HepG2 (cell line): Measurements from ENCODE around the gene UNC5C. TPM values are rescaled to one million over a fixed set of nuclear protein-coding genes. Genes with fewer than 3 reads are reported as not detected.

Experiments
- ATAC-seq: fragments of 200-7000 bp; cut with Tn5 transposase; 3 replicates; pipeline ENCODE4 v1.9.1; 2020; ENCODE audit warnings: mild to moderate bottlenecking, moderate library complexity
- BruUV-seq: library from RNA; stranded (reverse); fragments of 400-500 nt; replicated peaks from 2 replicates; lab custom pipeline; 2021; lab: Mats Ljungman, UMichigan
- CTCF ChIA-PET: fragments of 300-600 bp; formaldehyde crosslinking; extraction: SDS; loops from one replicate; lab custom pipeline; 2021; ENCODE audit warnings: low total read pairs, inconsistent platforms, low intra/inter-chr PET ratio; lab: Yijun Ruan, JAX
- POLR2A ChIA-PET: fragments of 350-600 bp; sonication (Branson Sonifier 250); formaldehyde crosslinking; loops from one replicate; lab custom pipeline; 2020; ENCODE audit warnings: antibody characterized with exemption, inconsistent platforms; lab: Yijun Ruan, JAX
- DNase-seq: peaks from one replicate; pipeline ENCODE4 v3.0.0-alpha.2; 2015; ENCODE audit warnings: low spot score
- FAIRE-seq: peaks from 3 replicates; lab custom pipeline; 2011; peaks lifted over from hg19 to GRCh38; lab: Jason Lieb, UNC
- H2AFZ ChIP-seq: one replicate; pipeline ENCODE4 v1.6.1; 2011; ENCODE audit warnings: low read length, inconsistent platforms
- H3K27ac ChIP-seq: fragments of 300-600 bp; 3 replicates; pipeline ENCODE4 v1.8.0; 2011; ENCODE audit warnings: mixed run types, mild to moderate bottlenecking, mixed read lengths, low read length, inconsistent platforms; ENCODE audit not compliant: insufficient read depth; ENCODE audit errors: extremely low read length
- H3K27me3 ChIP-seq, 2 experiments: fragments of 200-600 bp in 1 of 2; 2 replicates in 1 of 2; 3 replicates in 1 of 2; pipeline versions ENCODE4 v1.6.0 to v1.8.0; 2011; ENCODE audit warnings: low read length in 2 of 2, mild to moderate bottlenecking in 2 of 2, moderate library complexity in 2 of 2, inconsistent platforms in 1 of 2; ENCODE audit not compliant: insufficient read depth in 2 of 2, control insufficient read depth in 1 of 2
- H3K36me3 ChIP-seq, 2 experiments: fragments of 200-600 bp in 1 of 2; replicated peaks in 1 of 2; 2 replicates in 1 of 2; 3 replicates in 1 of 2; pipeline versions ENCODE4 v1.5.1 to v1.8.0; 2011; ENCODE audit warnings: low read length in 2 of 2, inconsistent platforms in 1 of 2; ENCODE audit not compliant: insufficient read depth in 2 of 2, control insufficient read depth in 1 of 2
- H3K4me1 ChIP-seq: 2 replicates; pipeline ENCODE4 v1.5.1; 2012; ENCODE audit warnings: low read length, inconsistent platforms; ENCODE audit not compliant: insufficient read depth
- H3K4me2 ChIP-seq: 2 replicates; pipeline ENCODE4 v1.6.0; 2011; ENCODE audit warnings: low read depth, low read length, inconsistent platforms
- H3K4me3 ChIP-seq, 3 experiments: fragments of 200-600 bp in 1 of 3; sonication (generic), shearing (Covaris generic) in 1 of 3; replicated peaks in 1 of 3; 2 replicates each; pipeline ENCODE4 v1.5.1; 2011 to 2016; ENCODE audit warnings: low read length in 3 of 3, inconsistent platforms in 2 of 3, low read depth in 2 of 3, mild to moderate bottlenecking in 2 of 3, control low read depth in 1 of 3, mixed read lengths in 1 of 3; ENCODE audit not compliant: insufficient read depth in 1 of 3
- H3K79me2 ChIP-seq: one replicate; pipeline ENCODE4 v1.6.1; 2011; ENCODE audit warnings: low read length, inconsistent platforms; ENCODE audit not compliant: insufficient read depth
- H3K9ac ChIP-seq: 2 replicates; pipeline ENCODE4 v1.6.0; 2011; ENCODE audit warnings: mild to moderate bottlenecking, low read depth, low read length, inconsistent platforms; ENCODE audit not compliant: insufficient read depth
- H3K9me3 ChIP-seq: 2 replicates; pipeline ENCODE4 v1.5.1; 2012; ENCODE audit warnings: mild to moderate bottlenecking, low read length
- H4K20me1 ChIP-seq: 2 replicates; pipeline ENCODE4 v1.6.0; 2011; ENCODE audit warnings: inconsistent platforms, mild to moderate bottlenecking, low read length, moderate library complexity; ENCODE audit not compliant: insufficient read depth
- CREM ChIP-seq, 2 experiments: sonication (generic) in 1 of 2; formaldehyde crosslinking in 1 of 2; IDR thresholded peaks; 2 replicates each; pipeline versions ENCODE4 v1.4.0 to v1.6.1; 2016 to 2020; ENCODE audit warnings: antibody characterized with exemption in 1 of 2, mild to moderate bottlenecking in 1 of 2, missing genetic modification reagents in 1 of 2
- E2F5 ChIP-seq: sonication (generic); formaldehyde crosslinking; conservative IDR thresholded peaks from 2 replicates; pipeline ENCODE4 v1.4.0; 2020; ENCODE audit warnings: missing genetic modification reagents
- GTF2F1 ChIP-seq: fragments of 150-350 bp; IDR thresholded peaks from 2 replicates; pipeline ENCODE4 v1.6.1; 2014; ENCODE audit warnings: low read length
- HDAC2 ChIP-seq: sonication (generic); formaldehyde crosslinking; IDR thresholded peaks from 2 replicates; pipeline ENCODE4 v1.4.0; 2020; ENCODE audit warnings: missing genetic modification reagents
- HNRNPLL ChIP-seq: fragments of 200-400 bp; formaldehyde crosslinking; IDR thresholded peaks from 2 replicates; pipeline ENCODE4 v1.6.1; 2017; ENCODE audit warnings: mild to moderate bottlenecking, low read depth, low read length; ENCODE audit not compliant: poor library complexity, severe bottlenecking
- MATR3 ChIP-seq: sonication (generic); formaldehyde crosslinking; IDR thresholded peaks from 2 replicates; pipeline ENCODE4 v1.4.0; 2020; ENCODE audit warnings: missing genetic modification reagents
- NRL ChIP-seq: sonication (generic); formaldehyde crosslinking; IDR thresholded peaks from 2 replicates; pipeline ENCODE4 v1.5.0; 2020; ENCODE audit warnings: missing genetic modification reagents, mild to moderate bottlenecking, moderate library complexity, borderline replicate concordance
- RCOR2 ChIP-seq: IDR thresholded peaks from 2 replicates; pipeline ENCODE4 v1.6.1; 2016; ENCODE audit warnings: missing biosample characterization, missing genetic modification reagents
- SCMH1 ChIP-seq: sonication (generic); formaldehyde crosslinking; IDR thresholded peaks from 2 replicates; pipeline ENCODE4 v1.9.0; 2021; ENCODE audit warnings: missing genetic modification reagents, mild to moderate bottlenecking, borderline replicate concordance
- SPEN ChIP-seq: sonication (generic); formaldehyde crosslinking; IDR thresholded peaks from 2 replicates; pipeline ENCODE4 v1.5.1; 2020; ENCODE audit warnings: low read depth, mild to moderate bottlenecking, missing genetic modification reagents
- ZKSCAN1 ChIP-seq: fragments of 150-350 bp; IDR thresholded peaks from 2 replicates; pipeline ENCODE4 v1.6.1; 2014; ENCODE audit warnings: low read length
- ZMAT3 ChIP-seq: sonication (generic); formaldehyde crosslinking; conservative IDR thresholded peaks from 2 replicates; pipeline ENCODE4 v1.7.0; 2021; ENCODE audit warnings: missing genetic modification reagents
- ZNF121 ChIP-seq: sonication (generic); formaldehyde crosslinking; IDR thresholded peaks from 2 replicates; pipeline ENCODE4 v1.5.0; 2020; ENCODE audit warnings: mild to moderate bottlenecking, missing genetic modification reagents
- ZNF24 ChIP-seq: fragments of 450-650 bp; IDR thresholded peaks from 2 replicates; pipeline ENCODE4 v1.6.1; 2017; ENCODE audit warnings: antibody characterized with exemption, mild to moderate bottlenecking
- ZNF34 ChIP-seq: sonication (generic); formaldehyde crosslinking; IDR thresholded peaks from 2 replicates; pipeline ENCODE4 v1.4.0; 2020; ENCODE audit warnings: mild to moderate bottlenecking, missing genetic modification reagents, borderline replicate concordance
- ZNF557 ChIP-seq: sonication (generic); formaldehyde crosslinking; IDR thresholded peaks from 2 replicates; pipeline ENCODE4 v1.4.0; 2020; ENCODE audit warnings: missing genetic modification reagents
- ZNF660 ChIP-seq: sonication (generic); formaldehyde crosslinking; IDR thresholded peaks from 2 replicates; pipeline ENCODE4 v1.5.1; 2020; ENCODE audit warnings: mild to moderate bottlenecking, low read depth, missing genetic modification reagents, borderline replicate concordance
- ZNF709 ChIP-seq: sonication (generic); formaldehyde crosslinking; IDR thresholded peaks from 2 replicates; pipeline ENCODE4 v1.5.0; 2020; ENCODE audit warnings: mild to moderate bottlenecking, missing genetic modification reagents
- ZNF740 ChIP-seq: sonication (generic); formaldehyde crosslinking; IDR thresholded peaks from 2 replicates; pipeline ENCODE4 v1.4.0; 2020; ENCODE audit warnings: missing genetic modification reagents
- ZNF816 ChIP-seq: sonication (generic); formaldehyde crosslinking; IDR thresholded peaks from 2 replicates; pipeline ENCODE4 v1.8.0; 2022; ENCODE audit warnings: missing genetic modification reagents, mild to moderate bottlenecking, borderline replicate concordance
- WGBS: methylation state at CpG from one replicate; pipeline ENCODE4 v1.1.6; 2017; ENCODE audit warnings: low lambda C conversion rate; 5-methylcytosine and 5-hydroxymethylcytosine counted together
- in situ Hi-C: cut with HindIII; loops from 2 replicates; pipeline ENCODE4 v1.10.0; 2017; ENCODE audit warnings: low pct_unique_long_range_greater_than_20kb; ENCODE audit not compliant: extremely low pct_ligation_motif_present
- intact Hi-C: fragments of 100-400 bp; cut with micrococcal nuclease; formaldehyde crosslinking; loops from one replicate; pipeline ENCODE4 v1.10.0; 2022; ENCODE audit not compliant: unreplicated experiment
- polyA plus RNA-seq, 8 experiments: library from polyadenylated mRNA; depleted of rRNA in 3 of 8; stranded (reverse) in 7 of 8; unstranded in 1 of 8; fragments of >200 nt; fragmentation: Illumina TruSeq in 4 of 8; extraction: Trizol in 4 of 8; gene quantifications; 2 replicates each; pipeline versions ENCODE4 v1.2.1 to v1.2.3, GENCODE V29; 2011 to 2016; ENCODE audit warnings: low read depth in 4 of 8, missing spikeins in 1 of 8, mixed read lengths in 1 of 8; ENCODE audit not compliant: insufficient read depth in 1 of 8
- total RNA-seq, 5 experiments: library from RNA; depleted of rRNA; stranded (reverse); fragments of >200 nt; fragmentation: Illumina TruSeq; extraction: Trizol; gene quantifications; 2 replicates each; pipeline ENCODE4 v1.2.3, GENCODE V29; 2016; ENCODE audit warnings: low read depth in 1 of 5

UNC5C gene
- total and polyA plus RNA-seq, 2 of the 13 experiments (the other 11 are each of a cell fraction or from before 2014, with no cell fraction given): not detected

GRCh38 chr4:95317085-95317793 is 231.5 kb downstream of the UNC5C start:
- DNase-seq (no peak), FAIRE-seq (no peak), ATAC-seq (no peak)
- TF ChIP-seq ZMAT3 (CRISPR knock-in tag) (no peak), E2F5 (CRISPR knock-in tag) (no peak), ZNF557 (CRISPR knock-in tag) (no peak), RCOR2 (CRISPR knock-in tag) (no peak), ZNF816 (no peak)
- Histone ChIP-seq H3K27ac (no peak overlapping the region), H4K20me1 (no peaks in the 10 kb centered on the region), H3K27me3 (no peaks in the 10 kb centered on the region), H3K4me1 (no peaks in the 10 kb centered on the region), H3K9me3 (no peaks in the 10 kb centered on the region), H2AFZ (no peak overlapping the region), H3K9ac (no peak overlapping the region), H3K4me3 (no peak overlapping the region), H3K36me3 (no peaks in the 10 kb centered on the region), H3K79me2 (no peaks in the 10 kb centered on the region), H3K4me2 (no peak overlapping the region)
- 27% methylated on average over 10 of the region's 10 CpGs for WGBS
- BruUV-seq: no TSS peak
- ChIA-PET CTCF (no interaction called here), POLR2A (no interaction called here)
- intact Hi-C loops (no loop called here), in situ Hi-C loops (no loop called here)

GRCh38 chr4:95314573-95314972 is 234.2 kb downstream of the UNC5C start:
- CTCF ChIA-PET: no interaction called here
- FAIRE-seq: no peak
- BruUV-seq: no TSS peak
- TF ChIP-seq ZNF660 (CRISPR knock-in tag) (no peak), ZKSCAN1 (no peak), CREM (IDR thresholded peaks at IDR 0.05) (no peak), CREM (CRISPR knock-in tag; IDR thresholded peaks at IDR 0.05) (no peak), ZNF24 (no peak), ZNF34 (CRISPR knock-in tag) (no peak), GTF2F1 (no peak), SCMH1 (no peak), HNRNPLL (no peak), NRL (no peak), HDAC2 (CRISPR knock-in tag) (no peak), ZNF709 (no peak), SPEN (CRISPR knock-in tag) (no peak), ZNF121 (CRISPR knock-in tag) (no peak), MATR3 (no peak), ZNF740 (CRISPR knock-in tag) (no peak)

More at GRCh38 chr4:95314573-95314972, 234.2 kb downstream of the UNC5C start:
- Histone ChIP-seq H3K4me1 (no peaks in the 10 kb centered on the region), H3K79me2 (no peaks in the 10 kb centered on the region), H4K20me1 (no peaks in the 10 kb centered on the region), H3K27me3 (no peaks in the 10 kb centered on the region), H2AFZ (no peak overlapping the region), H3K4me3 (no peak overlapping the region), H3K9ac (no peak overlapping the region), H3K36me3 (no peaks in the 10 kb centered on the region), H3K9me3 (no peaks in the 10 kb centered on the region), H3K27ac (no peak overlapping the region), H3K4me2 (no peak overlapping the region)
- intact Hi-C loops: no loop called here
- ATAC-seq (no peak), DNase-seq (no peak)
- 2% methylated on average over 1 of the region's 1 CpG for WGBS
- POLR2A ChIA-PET: no interaction called here
- in situ Hi-C loops: no loop called here
